Karpas-422 (cell line): ENCODE results near the gene BMPR2. TPM values are rescaled to one million over a fixed set of nuclear protein-coding genes. Genes with fewer than 3 reads are reported as not detected.

Source experiments
- DNase-seq: peaks from one replicate; pipeline ENCODE4 v3.0.0-alpha.2; 2015
- H2AFZ ChIP-seq: fragments of 200-600 bp; sonication (generic); 2 replicates; pipeline ENCODE4 v1.6.1; 2014; ENCODE audit warnings: antibody characterized with exemption, low read length, mixed read lengths
- H3K27ac ChIP-seq: fragments of 200-600 bp; sonication (generic); 2 replicates; pipeline ENCODE4 v1.5.1; 2014; ENCODE audit warnings: mild to moderate bottlenecking, low read length, moderate library complexity
- H3K27me3 ChIP-seq: fragments of 200-600 bp; sonication (generic); 2 replicates; pipeline ENCODE4 v1.6.1; 2014; ENCODE audit warnings: low read length, mixed read lengths
- H3K36me3 ChIP-seq: fragments of 200-600 bp; sonication (generic); 2 replicates; pipeline ENCODE4 v1.6.1; 2014; ENCODE audit warnings: low read length, mixed read lengths; ENCODE audit not compliant: insufficient read depth
- H3K4me1 ChIP-seq: fragments of 200-600 bp; sonication (generic); 2 replicates; pipeline ENCODE4 v1.6.1; 2014; ENCODE audit warnings: mild to moderate bottlenecking, low read length, mixed read lengths
- H3K4me2 ChIP-seq: fragments of 200-600 bp; sonication (generic); 2 replicates; pipeline ENCODE4 v1.6.1; 2014; ENCODE audit warnings: low read length, low read depth, mild to moderate bottlenecking; ENCODE audit not compliant: poor library complexity, severe bottlenecking
- H3K4me3 ChIP-seq: fragments of 200-600 bp; sonication (generic); 2 replicates; pipeline ENCODE4 v1.5.1; 2014; ENCODE audit warnings: mild to moderate bottlenecking, antibody characterized with exemption, low read length, mixed read lengths
- H3K79me2 ChIP-seq: fragments of 200-600 bp; sonication (generic); 2 replicates; pipeline ENCODE4 v1.6.1; 2014; ENCODE audit warnings: mild to moderate bottlenecking, low read length, mixed read lengths
- H3K9ac ChIP-seq: fragments of 200-600 bp; sonication (generic); 2 replicates; pipeline ENCODE4 v1.6.0; 2014; ENCODE audit warnings: low read length
- H3K9me2 ChIP-seq: fragments of 200-600 bp; sonication (generic), shearing (Covaris generic); replicated peaks from 2 replicates; pipeline ENCODE4 v1.6.0; 2014; ENCODE audit warnings: mild to moderate bottlenecking, low read length, moderate library complexity; ENCODE audit not compliant: insufficient read depth
- H3K9me3 ChIP-seq: fragments of 300-700, 200-600 bp; sonication (generic); 2 replicates; pipeline ENCODE4 v1.6.1; 2014; ENCODE audit warnings: low read length, mixed read lengths
- H4K20me1 ChIP-seq: fragments of 200-600 bp; sonication (generic); 2 replicates; pipeline ENCODE4 v1.6.1; 2014; ENCODE audit warnings: mild to moderate bottlenecking, antibody characterized with exemption, low read length, low read depth; ENCODE audit not compliant: insufficient read depth
- total RNA-seq: library from RNA; depleted of rRNA; stranded (reverse); fragments of >200 nt; shearing (Covaris generic); gene quantifications from 2 replicates; pipeline ENCODE4 v1.2.3, GENCODE V29; 2014; ENCODE audit warnings: low replicate concordance

Gene BMPR2
- total RNA-seq, 1 experiment from 2014 or later, result 4.0 TPM

- Histone ChIP-seq H3K36me3 (no peaks in the 10 kb centered on the region), H3K4me1 (no peaks in the 10 kb centered on the region), H4K20me1 (no peaks in the 10 kb centered on the region), H3K4me3 (no peak overlapping the region), H3K9ac (no peak overlapping the region), H3K4me2 (no peak overlapping the region), H3K79me2 (no peaks in the 10 kb centered on the region), H3K9me2 (no peaks in the 10 kb centered on the region), H3K27ac (no peak overlapping the region), H3K27me3 (no peaks in the 10 kb centered on the region), H2AFZ (no peak overlapping the region), H3K9me3 (no peaks in the 10 kb centered on the region)
- DNase-seq, result no peak
Measured at GRCh38 chr2:202479090-202479489, 103.0 kb downstream of the BMPR2 start.

- no peak for DNase-seq
- H2AFZ ChIP-seq, result no peak overlapping the region
- H3K27ac ChIP-seq, result no peak overlapping the region
- H3K79me2 ChIP-seq, result no peaks in the 10 kb centered on the region
- H3K4me3 ChIP-seq, result no peak overlapping the region
- no peak overlapping the region for H3K4me2 ChIP-seq
- no peaks in the 10 kb centered on the region for H3K36me3 ChIP-seq
- no peaks in the 10 kb centered on the region for H3K27me3 ChIP-seq
- H3K9me2 ChIP-seq, result no peaks in the 10 kb centered on the region
- no peak overlapping the region for H3K9ac ChIP-seq
- no peaks in the 10 kb centered on the region for H3K9me3 ChIP-seq
- H3K4me1 ChIP-seq, result no peaks in the 10 kb centered on the region
- H4K20me1 ChIP-seq, result no peaks in the 10 kb centered on the region
Measured at GRCh38 chr2:202479610-202480009, 103.5 kb downstream of the BMPR2 start.

GRCh38 chr2:202486351-202486750 lies 110.2 kb downstream of the BMPR2 start:
- no peaks in the 10 kb centered on the region for H3K9me2 ChIP-seq
- no peaks in the 10 kb centered on the region for H3K27me3 ChIP-seq
- no peak overlapping the region for H2AFZ ChIP-seq
- no peaks in the 10 kb centered on the region for H3K79me2 ChIP-seq
- no peak for DNase-seq
- no peaks in the 10 kb centered on the region for H3K4me1 ChIP-seq
- H3K9ac ChIP-seq, result no peak overlapping the region
- no peak overlapping the region for H3K4me3 ChIP-seq
- no peaks in the 10 kb centered on the region for H3K36me3 ChIP-seq
- H3K4me2 ChIP-seq, result no peak overlapping the region
- no peaks in the 10 kb centered on the region for H3K9me3 ChIP-seq
- no peaks in the 10 kb centered on the region for H4K20me1 ChIP-seq
- no peak overlapping the region for H3K27ac ChIP-seq

- H3K4me1 ChIP-seq, result no peaks in the 10 kb centered on the region
- H3K9me2 ChIP-seq, result no peaks in the 10 kb centered on the region
- no peaks in the 10 kb centered on the region for H3K36me3 ChIP-seq
- H3K27ac ChIP-seq, result no peak overlapping the region
- H3K79me2 ChIP-seq, result no peaks in the 10 kb centered on the region
- no peak for DNase-seq
- no peaks in the 10 kb centered on the region for H4K20me1 ChIP-seq
- H3K9ac ChIP-seq, result no peak overlapping the region
- no peak overlapping the region for H2AFZ ChIP-seq
- no peak overlapping the region for H3K4me2 ChIP-seq
- H3K4me3 ChIP-seq, result no peak overlapping the region
- H3K9me3 ChIP-seq, result no peaks in the 10 kb centered on the region
- H3K27me3 ChIP-seq, result no peaks in the 10 kb centered on the region
Measured at GRCh38 chr2:202488671-202489070, 112.5 kb downstream of the BMPR2 start.

GRCh38 chr2:202490479-202490878 lies 114.4 kb downstream of the BMPR2 start:
- no peaks in the 10 kb centered on the region for H4K20me1 ChIP-seq
- no peaks in the 10 kb centered on the region for H3K4me1 ChIP-seq
- H3K4me2 ChIP-seq, result no peak overlapping the region
- no peak overlapping the region for H3K4me3 ChIP-seq
- no peak for DNase-seq
- H3K36me3 ChIP-seq, result no peaks in the 10 kb centered on the region
- H3K9me2 ChIP-seq, result no peaks in the 10 kb centered on the region
- no peaks in the 10 kb centered on the region for H3K27me3 ChIP-seq
- H3K79me2 ChIP-seq, result no peaks in the 10 kb centered on the region
- no peak overlapping the region for H3K9ac ChIP-seq
- H3K27ac ChIP-seq, result no peak overlapping the region
- no peak overlapping the region for H2AFZ ChIP-seq
- no peaks in the 10 kb centered on the region for H3K9me3 ChIP-seq

- Histone ChIP-seq H3K4me1 (no peaks in the 10 kb centered on the region), H4K20me1 (no peaks in the 10 kb centered on the region), H3K4me3 (no peak overlapping the region), H3K9me2 (no peaks in the 10 kb centered on the region), H3K79me2 (no peaks in the 10 kb centered on the region), H3K9me3 (no peaks in the 10 kb centered on the region), H3K4me2 (no peak overlapping the region), H3K9ac (no peak overlapping the region), H2AFZ (no peak overlapping the region), H3K27ac (no peak overlapping the region), H3K27me3 (no peaks in the 10 kb centered on the region), H3K36me3 (no peaks in the 10 kb centered on the region)
- no peak for DNase-seq
Measured at GRCh38 chr2:202491514-202491913, 115.4 kb downstream of the BMPR2 start.

GRCh38 chr2:202494300-202495229 lies 118.4 kb downstream of the BMPR2 start:
- Histone ChIP-seq H3K4me1 (no peaks in the 10 kb centered on the region), H3K9me2 (no peaks in the 10 kb centered on the region), H3K27me3 (no peaks in the 10 kb centered on the region), H3K4me2 (no peak overlapping the region), H2AFZ (no peak overlapping the region), H3K4me3 (no peak overlapping the region), H3K36me3 (no peaks in the 10 kb centered on the region), H3K79me2 (no peaks in the 10 kb centered on the region), H3K9ac (no peak overlapping the region), H3K9me3 (no peaks in the 10 kb centered on the region), H4K20me1 (no peaks in the 10 kb centered on the region), H3K27ac (no peak overlapping the region)
- no peak for DNase-seq

GRCh38 chr2:202495230-202495604 lies 119.1 kb downstream of the BMPR2 start:
- no peak overlapping the region for H3K4me3 ChIP-seq
- no peaks in the 10 kb centered on the region for H4K20me1 ChIP-seq
- no peaks in the 10 kb centered on the region for H3K9me2 ChIP-seq
- H3K27ac ChIP-seq, result no peak overlapping the region
- H3K9me3 ChIP-seq, result no peaks in the 10 kb centered on the region
- H3K4me1 ChIP-seq, result no peaks in the 10 kb centered on the region
- H3K36me3 ChIP-seq, result no peaks in the 10 kb centered on the region
- H3K9ac ChIP-seq, result no peak overlapping the region
- H3K27me3 ChIP-seq, result no peaks in the 10 kb centered on the region
- H3K4me2 ChIP-seq, result no peak overlapping the region
- no peak for DNase-seq
- H2AFZ ChIP-seq, result no peak overlapping the region
- no peaks in the 10 kb centered on the region for H3K79me2 ChIP-seq
